ENCODE data around the gene FHL3.
"Not testable (repeated sequence)": the region's sequence is repeated elsewhere in the genome, so short reads cannot be mapped to it uniquely, and the experiment has no call there.

The FHL3 gene

GRCh38 chr1:38034871-38035270 lies 29.6 kb upstream of the FHL3 start:
- DNase-seq: no peak

- not testable (repeated sequence) for DNase-seq
Measured at GRCh38 chr1:38032992-38033391, 27.7 kb upstream of the FHL3 start.

- DNase-seq: no peak
Measured at GRCh38 chr1:38031513-38031866, 26.2 kb upstream of the FHL3 start.

GRCh38 chr1:38030596-38031512 lies 25.5 kb upstream of the FHL3 start:
- DNase-seq: no peak

GRCh38 chr1:38029685-38030511 lies 24.6 kb upstream of the FHL3 start:
- peak; percentile 86 for DNase-seq

GRCh38 chr1:38029081-38029681 lies 23.9 kb upstream of the FHL3 start:
- no peak for DNase-seq

- DNase-seq: no peak
Measured at GRCh38 chr1:38028671-38029070, 23.4 kb upstream of the FHL3 start.

- peak; percentile 82 for DNase-seq
Measured at GRCh38 chr1:38028105-38028591, 22.8 kb upstream of the FHL3 start.

GRCh38 chr1:38027201-38028104 lies 22.1 kb upstream of the FHL3 start:
- DNase-seq: no peak

- DNase-seq: no peak
Measured at GRCh38 chr1:38026592-38027200, 21.4 kb upstream of the FHL3 start.

- DNase-seq: no peak
Measured at GRCh38 chr1:38025664-38026063, 20.4 kb upstream of the FHL3 start.

GRCh38 chr1:38025233-38025632 lies 19.9 kb upstream of the FHL3 start:
- DNase-seq: no peak

- no peak for DNase-seq
Measured at GRCh38 chr1:38022810-38023209, 17.5 kb upstream of the FHL3 start.

- DNase-seq: no peak
Measured at GRCh38 chr1:38021969-38022368, 16.7 kb upstream of the FHL3 start.

- no peak for DNase-seq
Measured at GRCh38 chr1:38020396-38020795, 15.1 kb upstream of the FHL3 start.

- DNase-seq: no peak
Measured at GRCh38 chr1:38018864-38019343, 13.6 kb upstream of the FHL3 start.

GRCh38 chr1:38015978-38016725 lies 10.8 kb upstream of the FHL3 start:
- DNase-seq: no peak

GRCh38 chr1:38014724-38015424 lies 9.6 kb upstream of the FHL3 start:
- no peak for DNase-seq

- no peak for DNase-seq
Measured at GRCh38 chr1:38014171-38014570, 8.9 kb upstream of the FHL3 start.

GRCh38 chr1:38013227-38013622 lies 7.9 kb upstream of the FHL3 start:
- DNase-seq: no peak

Measured in activated CD8-positive, alpha-beta memory T cell treated with anti-CD3 and anti-CD28 coated beads, Interleukin-2, amount 50 U/mL, for 48 hours (primary cell).